ENCODE measurements around the gene UBE3B. TPM values are rescaled to one million over a fixed set of nuclear protein-coding genes. Genes with fewer than 3 reads are reported as not detected.
A peak's percentile ranks its signal among the peaks of the same experiment; 100 is the strongest.

The UBE3B gene
- total RNA-seq, 2 donors from 2014 or later: 32.0 to 39.8 TPM

GRCh38 chr12:109433618-109434017 is 43.8 kb upstream of the UBE3B start:
- Mint-ChIP-seq H3K27ac (no peak overlapping the region), H3K4me1 (peaks cover 18% of the 10 kb centered on the region), H3K36me3 (ENCODE audit: low read depth) (peaks cover 5% of the 10 kb centered on the region), H3K9me3 (peaks cover 6% of the 10 kb centered on the region), H3K27me3 (ENCODE audit: insufficient read depth) (no peaks in the 10 kb centered on the region), H3K4me3 (no peak overlapping the region)
- Histone ChIP-seq H3K4me3 (ENCODE audit: low read length) (no peak overlapping the region), H3K9me3 (ENCODE audit: control insufficient read depth, low read length) (no peaks in the 10 kb centered on the region), H3K27ac (ENCODE audit: low read depth, low read length) (no peak overlapping the region), H3K27me3 (ENCODE audit: control insufficient read depth, insufficient read depth, low read length, poor library complexity, severe bottlenecking) (no peaks in the 10 kb centered on the region), H3K4me1 (ENCODE audit: control insufficient read depth, insufficient read depth, low read length) (no peaks in the 10 kb centered on the region), H3K36me3 (ENCODE audit: control insufficient read depth, insufficient read depth, low read length) (no peaks in the 10 kb centered on the region), H3K9ac (ENCODE audit: extremely low read depth, low read length, poor library complexity, severe bottlenecking) (no peak overlapping the region)
- TF ChIP-seq CTCF (conservative IDR thresholded peaks at IDR 0.05): peak; percentile 76
- WGBS, 2 experiments (ENCODE audit: insufficient coverage in 1 of 2, insufficient read length in 1 of 2): 89 to 93% methylated on average over 3 to 4 of the region's 4 CpGs
- DNase-seq: peak; percentile 90

GRCh38 chr12:109434582-109434981 is 42.9 kb upstream of the UBE3B start:
- Histone ChIP-seq H3K4me1 (ENCODE audit: control insufficient read depth, insufficient read depth, low read length) (no peaks in the 10 kb centered on the region), H3K27me3 (ENCODE audit: control insufficient read depth, insufficient read depth, low read length, poor library complexity, severe bottlenecking) (no peaks in the 10 kb centered on the region), H3K27ac (ENCODE audit: low read depth, low read length) (no peak overlapping the region), H3K9me3 (ENCODE audit: control insufficient read depth, low read length) (no peaks in the 10 kb centered on the region), H3K36me3 (ENCODE audit: control insufficient read depth, insufficient read depth, low read length) (no peaks in the 10 kb centered on the region), H3K9ac (ENCODE audit: extremely low read depth, low read length, poor library complexity, severe bottlenecking) (no peak overlapping the region), H3K4me3 (ENCODE audit: low read length) (no peak overlapping the region)
- DNase-seq: no peak
- WGBS, 2 experiments (ENCODE audit: insufficient coverage in 1 of 2, insufficient read length in 1 of 2): 86 to 97% methylated on average over 4 to 7 of the region's 7 CpGs
- H3K27ac Mint-ChIP-seq: peak overlapping the region; percentile 69
- no peak overlapping the region for H3K4me3 Mint-ChIP-seq
- peaks cover 18% of the 10 kb centered on the region for H3K4me1 Mint-ChIP-seq
- no peaks in the 10 kb centered on the region for H3K27me3 Mint-ChIP-seq (ENCODE audit: insufficient read depth)
- peaks cover 6% of the 10 kb centered on the region for H3K9me3 Mint-ChIP-seq
- no peak for TF ChIP-seq CTCF (conservative IDR thresholded peaks at IDR 0.05)
- peaks cover 5% of the 10 kb centered on the region for H3K36me3 Mint-ChIP-seq (ENCODE audit: low read depth)

GRCh38 chr12:109435428-109436187 is 41.8 kb upstream of the UBE3B start:
- H3K27me3 Mint-ChIP-seq (ENCODE audit: insufficient read depth): no peaks in the 10 kb centered on the region
- Histone ChIP-seq H3K27ac (ENCODE audit: low read depth, low read length) (no peak overlapping the region), H3K4me3 (ENCODE audit: low read length) (no peak overlapping the region), H3K36me3 (ENCODE audit: control insufficient read depth, insufficient read depth, low read length) (no peaks in the 10 kb centered on the region), H3K9me3 (ENCODE audit: control insufficient read depth, low read length) (no peaks in the 10 kb centered on the region), H3K27me3 (ENCODE audit: control insufficient read depth, insufficient read depth, low read length, poor library complexity, severe bottlenecking) (no peaks in the 10 kb centered on the region), H3K4me1 (ENCODE audit: control insufficient read depth, insufficient read depth, low read length) (no peaks in the 10 kb centered on the region), H3K9ac (ENCODE audit: extremely low read depth, low read length, poor library complexity, severe bottlenecking) (no peak overlapping the region)
- no peaks in the 10 kb centered on the region for H3K9me3 Mint-ChIP-seq
- WGBS, 2 experiments (ENCODE audit: insufficient coverage in 1 of 2, insufficient read length in 1 of 2): 80 to 87% methylated on average over 12 to 17 of the region's 17 CpGs
- no peak for TF ChIP-seq CTCF (conservative IDR thresholded peaks at IDR 0.05)
- H3K27ac Mint-ChIP-seq: peak overlapping the region; percentile 41
- H3K4me3 Mint-ChIP-seq: no peak overlapping the region
- DNase-seq: peak; percentile 68
- peaks cover 5% of the 10 kb centered on the region for H3K36me3 Mint-ChIP-seq (ENCODE audit: low read depth)
- peaks cover 18% of the 10 kb centered on the region for H3K4me1 Mint-ChIP-seq
